GM12801 (cell line): Measurements from ENCODE around the gene KIRREL3.

Source experiments
- CTCF ChIP-seq: IDR thresholded peaks from one replicate; pipeline ENCODE4 v1.5.1; 2011; ENCODE audit warnings: control low read depth; ENCODE audit not compliant: insufficient read length; ENCODE audit errors: extremely low read depth

The KIRREL3 gene

GRCh38 chr11:126426106-126426505 is 574.5 kb downstream of the KIRREL3 start:
- TF ChIP-seq CTCF = no peak

- no peak for TF ChIP-seq CTCF
These were observed 576.0 kb downstream of the KIRREL3 start for GRCh38 chr11:126424471-126425039.

DNA sequence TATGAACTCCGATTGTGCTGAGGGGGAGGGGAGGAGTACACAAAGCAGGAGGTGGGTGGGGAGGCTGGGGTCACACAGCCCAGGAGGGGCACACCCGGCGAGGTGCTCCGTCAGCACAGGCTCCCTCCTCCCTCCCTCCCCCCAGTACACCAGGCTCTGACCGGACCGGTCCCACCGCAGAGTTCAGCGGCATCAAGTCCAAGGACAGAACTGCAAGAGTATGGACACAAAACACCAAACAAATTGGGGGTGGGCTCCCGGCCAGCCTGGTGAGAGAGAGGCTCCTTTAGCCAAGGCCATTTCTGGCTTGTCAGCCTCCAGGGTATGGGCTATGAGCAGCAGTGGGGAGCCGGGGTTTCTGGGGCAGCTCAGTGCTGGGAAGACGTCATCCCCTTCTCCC is 576.8 kb downstream of the KIRREL3 start:
- TF ChIP-seq CTCF = no peak

DNA sequence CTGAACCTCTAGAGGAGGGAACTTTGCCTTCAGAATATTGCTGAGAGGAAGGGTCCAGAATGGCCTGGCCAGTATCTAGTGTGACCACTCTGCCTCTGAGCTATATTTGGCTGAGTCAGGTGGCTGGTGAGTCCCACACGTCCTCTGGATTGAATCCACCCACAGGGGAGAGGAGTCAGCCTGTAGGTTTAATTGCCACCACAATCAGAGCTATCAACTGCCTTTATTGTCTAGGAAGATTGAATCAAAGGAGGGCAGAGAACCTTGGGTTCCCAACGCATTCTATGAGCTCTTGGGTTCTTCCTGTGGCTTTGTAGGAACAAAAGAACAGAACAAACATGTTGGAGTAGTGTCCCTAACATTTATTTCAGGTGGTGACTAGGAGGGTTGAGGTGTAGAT is 577.4 kb downstream of the KIRREL3 start:
- TF ChIP-seq CTCF = no peak

GRCh38 chr11:126422446-126422845 is 578.1 kb downstream of the KIRREL3 start:
- TF ChIP-seq CTCF = no peak

DNA sequence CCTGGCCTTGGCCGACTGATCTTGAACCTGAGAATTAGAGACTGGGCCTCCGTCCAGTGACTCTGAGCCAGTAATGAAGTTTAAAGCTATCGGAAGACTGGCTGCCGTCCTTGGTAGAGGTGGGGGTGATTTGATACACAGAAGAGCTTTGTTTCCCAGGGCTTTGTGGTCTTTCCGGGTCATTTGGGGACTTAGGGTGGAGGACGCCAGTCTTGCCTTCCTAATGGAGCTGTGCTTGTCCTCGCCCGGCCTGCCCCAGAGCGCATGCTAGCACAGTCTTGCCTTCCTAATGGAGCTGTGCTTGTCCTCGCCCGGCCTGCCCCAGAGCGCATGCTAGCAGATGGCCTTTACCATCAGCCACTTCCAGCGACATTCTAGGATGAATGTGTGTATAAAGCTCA is 579.3 kb downstream of the KIRREL3 start:
- no peak for TF ChIP-seq CTCF

GRCh38 chr11:126420698-126421256 is 579.8 kb downstream of the KIRREL3 start:
- TF ChIP-seq CTCF = no peak
